ENCODE measurements around the gene ARL16.

ARL16 gene

GRCh38 chr17:81638683-81639082 lies 44.9 kb downstream of the ARL16 start:
- no peak for DNase-seq

- peak; percentile 41 for DNase-seq
These were observed 46.9 kb downstream of the ARL16 start, which contains the start of the genes NPLOC4 and TSPAN10 for GRCh38 chr17:81636505-81637288. TSS of gene NPLOC4 (minus strand) at chr17:81637112. CDS start at chr17:81636930, 182 bp downstream. TSS of gene TSPAN10 (plus strand) at chr17:81637196. CDS start at chr17:81642413, 5,217 bp downstream.

- no peak for DNase-seq
These were observed 47.6 kb downstream of the ARL16 start for GRCh38 chr17:81635973-81636504.

GRCh38 chr17:81635431-81635830 lies 48.2 kb downstream of the ARL16 start:
- no peak for DNase-seq

GRCh38 chr17:81631482-81631881 lies 52.1 kb downstream of the ARL16 start:
- DNase-seq, result no peak

All from NCI-H510A (cell line).